GM12878 (cell line): Measurements from ENCODE around the gene RGL1. TPM values are rescaled to one million over a fixed set of nuclear protein-coding genes. Genes with fewer than 3 reads are reported as not detected.

ENCODE experiments used
- BHLHE40 ChIP-seq, 2 experiments: fragments of 450-650 bp in 1 of 2; IDR thresholded peaks; 2 replicates each; pipeline ENCODE4 v1.6.1; 2011 to 2017; ENCODE audit warnings: low read depth in 2 of 2, borderline replicate concordance in 1 of 2, improper control_type of control experiment in 1 of 2, low read length in 1 of 2, mild to moderate bottlenecking in 1 of 2
- CEBPB ChIP-seq, 2 experiments: fragments of 150-350 bp in 1 of 2; IDR thresholded peaks; 2 replicates each; pipeline ENCODE4 v1.6.1; 2012 to 2014; ENCODE audit warnings: low read depth in 2 of 2, low read length in 2 of 2, borderline replicate concordance in 1 of 2, inconsistent platforms in 1 of 2
- ETV6 ChIP-seq, 2 experiments: fragments of 450-650 bp in 1 of 2; IDR thresholded peaks in 1 of 2; conservative IDR thresholded peaks in 1 of 2; 2 replicates each; pipeline ENCODE4 v1.6.1; 2014; ENCODE audit warnings: antibody characterized with exemption in 1 of 2, borderline replicate concordance in 1 of 2, low read depth in 1 of 2, mild to moderate bottlenecking in 1 of 2, moderate library complexity in 1 of 2
- SUZ12 ChIP-seq: fragments of 200-600 bp; sonication (generic); IDR thresholded peaks from one replicate; pipeline ENCODE4 v1.6.1; 2018; ENCODE audit warnings: antibody characterized with exemption, mild to moderate bottlenecking; ENCODE audit not compliant: unreplicated experiment
- TCF7 ChIP-seq: IDR thresholded peaks from 2 replicates; pipeline ENCODE4 v1.6.1; 2014; ENCODE audit warnings: antibody characterized with exemption, borderline replicate concordance
- polyA plus RNA-seq, 11 experiments: library from polyadenylated mRNA; depleted of rRNA in 4 of 11; unstranded in 6 of 11; stranded (reverse) in 5 of 11; fragments of >200 nt; fragmentation: Nextera tagmentation in 4 of 11; fragmentation: Illumina TruSeq in 1 of 11; extraction: Ambion mirVana in 4 of 11; extraction: Trizol in 1 of 11; gene quantifications; 1 replicate in 1 of 11; 2 replicates in 10 of 11; pipeline versions ENCODE4 v1.2.1 to v1.2.3, GENCODE V29; 2011 to 2016; ENCODE audit warnings: inconsistent platforms in 2 of 11, missing spikeins in 2 of 11, low read depth in 1 of 11
- total RNA-seq, 4 experiments: library from RNA; depleted of rRNA in 3 of 4; stranded (reverse); fragments of >200 nt in 3 of 4; fragmentation: Illumina TruSeq in 1 of 4; extraction: Trizol in 1 of 4; gene quantifications; 2 replicates each; pipeline versions ENCODE4 v1.2.1 to v1.2.3, GENCODE V29; 2013 to 2021
- TF ChIP-seq, protein P1 (sequence below): fragments of 450-650 bp; formaldehyde crosslinking; IDR thresholded peaks from 2 replicates; pipeline ENCODE4 v1.5.0; 2022; ENCODE audit warnings: mild to moderate bottlenecking, missing genetic modification characterization
- TF ChIP-seq, protein P2 (sequence below): fragments of 450-650 bp; conservative IDR thresholded peaks from 2 replicates; pipeline ENCODE4 v1.6.1; 2017; ENCODE audit warnings: mild to moderate bottlenecking, moderate library complexity

The RGL1 gene
- total and polyA plus RNA-seq, 10 of the 15 experiments (the other 5 are each of a cell fraction or from before 2014, with no cell fraction given), result 8.1 to 25.0 (median 19.0) TPM

DNA sequence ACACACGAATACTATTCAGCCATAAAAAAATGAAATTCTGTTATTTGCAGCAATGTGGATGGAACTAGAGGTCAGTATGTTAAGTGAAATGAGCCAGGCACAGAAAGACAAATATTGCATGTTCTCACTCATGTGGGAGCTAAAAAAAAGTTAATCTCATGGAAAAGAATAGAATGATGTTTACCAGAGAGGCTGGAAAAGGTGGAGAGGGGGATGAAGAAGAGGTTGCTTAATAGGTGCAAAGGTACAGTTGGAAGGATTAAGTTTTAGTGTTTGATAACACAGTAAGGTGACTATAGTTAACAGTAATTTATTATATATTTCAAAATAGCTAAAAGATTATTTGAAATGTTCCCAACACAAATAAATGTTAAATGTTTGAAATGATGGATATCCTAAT is 10.8 kb upstream of the RGL1 start (continued):
- TF ChIP-seq ETV6 (conservative IDR thresholded peaks at IDR 0.05 in 1 of 2, IDR thresholded peaks at IDR 0.05 in 1 of 2; ENCODE audit: borderline replicate concordance in 1 of 2, low read depth in 1 of 2), result no peak
- TF ChIP-seq CEBPB (IDR thresholded peaks at IDR 0.05; ENCODE audit: borderline replicate concordance in 1 of 2, low read depth in 2 of 2, low read length in 2 of 2), result no peak
- TF ChIP-seq, protein P1, sequence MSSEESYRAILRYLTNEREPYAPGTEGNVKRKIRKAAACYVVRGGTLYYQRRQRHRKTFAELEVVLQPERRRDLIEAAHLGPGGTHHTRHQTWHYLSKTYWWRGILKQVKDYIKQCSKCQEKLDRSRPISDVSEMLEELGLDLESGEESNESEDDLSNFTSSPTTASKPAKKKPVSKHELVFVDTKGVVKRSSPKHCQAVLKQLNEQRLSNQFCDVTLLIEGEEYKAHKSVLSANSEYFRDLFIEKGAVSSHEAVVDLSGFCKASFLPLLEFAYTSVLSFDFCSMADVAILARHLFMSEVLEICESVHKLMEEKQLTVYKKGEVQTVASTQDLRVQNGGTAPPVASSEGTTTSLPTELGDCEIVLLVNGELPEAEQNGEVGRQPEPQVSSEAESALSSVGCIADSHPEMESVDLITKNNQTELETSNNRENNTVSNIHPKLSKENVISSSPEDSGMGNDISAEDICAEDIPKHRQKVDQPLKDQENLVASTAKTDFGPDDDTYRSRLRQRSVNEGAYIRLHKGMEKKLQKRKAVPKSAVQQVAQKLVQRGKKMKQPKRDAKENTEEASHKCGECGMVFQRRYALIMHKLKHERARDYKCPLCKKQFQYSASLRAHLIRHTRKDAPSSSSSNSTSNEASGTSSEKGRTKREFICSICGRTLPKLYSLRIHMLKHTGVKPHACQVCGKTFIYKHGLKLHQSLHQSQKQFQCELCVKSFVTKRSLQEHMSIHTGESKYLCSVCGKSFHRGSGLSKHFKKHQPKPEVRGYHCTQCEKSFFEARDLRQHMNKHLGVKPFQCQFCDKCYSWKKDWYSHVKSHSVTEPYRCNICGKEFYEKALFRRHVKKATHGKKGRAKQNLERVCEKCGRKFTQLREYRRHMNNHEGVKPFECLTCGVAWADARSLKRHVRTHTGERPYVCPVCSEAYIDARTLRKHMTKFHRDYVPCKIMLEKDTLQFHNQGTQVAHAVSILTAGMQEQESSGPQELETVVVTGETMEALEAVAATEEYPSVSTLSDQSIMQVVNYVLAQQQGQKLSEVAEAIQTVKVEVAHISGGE (CRISPR knock-in tag), result no peak
- TF ChIP-seq SUZ12, result no peak
- TF ChIP-seq TCF7, result no peak
- TF ChIP-seq BHLHE40 (IDR thresholded peaks at IDR 0.05; ENCODE audit: borderline replicate concordance in 1 of 2, low read depth in 2 of 2, low read length in 1 of 2), result no peak
- TF ChIP-seq, protein P2, sequence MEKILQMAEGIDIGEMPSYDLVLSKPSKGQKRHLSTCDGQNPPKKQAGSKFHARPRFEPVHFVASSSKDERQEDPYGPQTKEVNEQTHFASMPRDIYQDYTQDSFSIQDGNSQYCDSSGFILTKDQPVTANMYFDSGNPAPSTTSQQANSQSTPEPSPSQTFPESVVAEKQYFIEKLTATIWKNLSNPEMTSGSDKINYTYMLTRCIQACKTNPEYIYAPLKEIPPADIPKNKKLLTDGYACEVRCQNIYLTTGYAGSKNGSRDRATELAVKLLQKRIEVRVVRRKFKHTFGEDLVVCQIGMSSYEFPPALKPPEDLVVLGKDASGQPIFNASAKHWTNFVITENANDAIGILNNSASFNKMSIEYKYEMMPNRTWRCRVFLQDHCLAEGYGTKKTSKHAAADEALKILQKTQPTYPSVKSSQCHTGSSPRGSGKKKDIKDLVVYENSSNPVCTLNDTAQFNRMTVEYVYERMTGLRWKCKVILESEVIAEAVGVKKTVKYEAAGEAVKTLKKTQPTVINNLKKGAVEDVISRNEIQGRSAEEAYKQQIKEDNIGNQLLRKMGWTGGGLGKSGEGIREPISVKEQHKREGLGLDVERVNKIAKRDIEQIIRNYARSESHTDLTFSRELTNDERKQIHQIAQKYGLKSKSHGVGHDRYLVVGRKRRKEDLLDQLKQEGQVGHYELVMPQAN, result no peak
